A549 (cell line): ENCODE results near the gene NCOA1. TPM values are rescaled to one million over a fixed set of nuclear protein-coding genes. Genes with fewer than 3 reads are reported as not detected.
A peak's percentile ranks its signal among the peaks of the same experiment; 100 is the strongest.

Experiments used
- ATAC-seq, 2 experiments: fragments of 200-7000 bp in 1 of 2; fragments of >200 bp in 1 of 2; cut with Nextera tagmentation in 1 of 2; cut with Tn5 transposase in 1 of 2; 3 replicates each; pipeline versions ENCODE4 v1.8.0 to v1.9.1; 2018 to 2020; ENCODE audit warnings: mild to moderate bottlenecking in 1 of 2, moderate library complexity in 1 of 2
- CTCF ChIA-PET: fragments of 300-600 bp; sonication (Branson Sonifier 250); formaldehyde crosslinking; extraction: SDS; loops from one replicate; lab custom pipeline; 2021; ENCODE audit warnings: antibody characterized with exemption, inconsistent platforms; lab: Yijun Ruan, JAX
- POLR2A ChIA-PET: fragments of 350-600 bp; formaldehyde crosslinking; extraction: SDS; loops from one replicate; lab custom pipeline; 2021; ENCODE audit warnings: antibody characterized with exemption, inconsistent platforms; lab: Yijun Ruan, JAX
- DNase-seq, 2 experiments: peaks; one replicate each; pipeline versions ENCODE4 v3.0.0 to v3.0.0-alpha.2; 2011 to 2016; ENCODE audit warnings: low read depth in 1 of 2, low spot score in 1 of 2
- FAIRE-seq: peaks from 2 replicates; lab custom pipeline; 2011; peaks lifted over from hg19 to GRCh38; lab: Jason Lieb, UNC
- H3K27ac ChIP-seq, 2 experiments: fragments of >200 bp; sonication (Bioruptor Twin); formaldehyde crosslinking; 3 replicates each; pipeline ENCODE4 v1.5.1; 2016 to 2017
- H3K4me1 ChIP-seq: fragments of >200 bp; sonication (Bioruptor Twin); formaldehyde crosslinking; 3 replicates; pipeline ENCODE4 v1.6.1; 2016
- H3K4me2 ChIP-seq: fragments of >200 bp; sonication (Bioruptor Twin); formaldehyde crosslinking; 3 replicates; pipeline ENCODE4 v1.6.1; 2016
- H3K4me3 ChIP-seq: fragments of >200 bp; sonication (Bioruptor Twin); formaldehyde crosslinking; 3 replicates; pipeline ENCODE4 v1.5.1; 2016
- H3K9me3 ChIP-seq: fragments of >200 bp; sonication (Bioruptor Twin); formaldehyde crosslinking; 3 replicates; pipeline ENCODE4 v1.6.1; 2016
- CBX2 ChIP-seq: fragments of 200-600 bp; sonication (generic); IDR thresholded peaks from 2 replicates; pipeline ENCODE4 v1.6.1; 2016; ENCODE audit warnings: low read depth, mild to moderate bottlenecking, borderline replicate concordance
- CBX8 ChIP-seq: fragments of 200-600 bp; sonication (generic); IDR thresholded peaks from 2 replicates; pipeline ENCODE4 v1.6.1; 2016
- CHD2 ChIP-seq: fragments of 150-350 bp; IDR thresholded peaks from 2 replicates; pipeline ENCODE4 v1.6.1; 2014; ENCODE audit warnings: low read length; ENCODE audit not compliant: partially characterized antibody
- E2F6 ChIP-seq: IDR thresholded peaks from 2 replicates; pipeline ENCODE4 v1.6.1; 2012; ENCODE audit warnings: low read depth, borderline replicate concordance
- ELK1 ChIP-seq: fragments of 150-350 bp; IDR thresholded peaks from 2 replicates; pipeline ENCODE4 v1.6.1; 2014; ENCODE audit warnings: low read depth, mild to moderate bottlenecking, low read length
- EP300 ChIP-seq, 2 experiments: fragments of >200 bp; sonication (Bioruptor Twin); formaldehyde crosslinking; IDR thresholded peaks; 2 replicates in 1 of 2; 3 replicates in 1 of 2; pipeline ENCODE4 v1.6.1; 2016 to 2017
- FOSB ChIP-seq: fragments of 250-450 bp; sonication (Bioruptor Pico); IDR thresholded peaks from 2 replicates; pipeline ENCODE4 v1.5.0; 2020; ENCODE audit warnings: mild to moderate bottlenecking, moderate library complexity
- FOSL2 ChIP-seq, 2 experiments: fragments of 450-650 bp in 1 of 2; fragments of >200 bp in 1 of 2; sonication (Bioruptor Twin) in 1 of 2; formaldehyde crosslinking; IDR thresholded peaks; 2 replicates each; pipeline versions ENCODE4 v1.5.0 to v1.6.1; 2016 to 2020; ENCODE audit warnings: mild to moderate bottlenecking in 1 of 2, moderate library complexity in 1 of 2
- FOXS1 ChIP-seq: fragments of 250-450 bp; sonication (Bioruptor Pico); IDR thresholded peaks from 2 replicates; pipeline ENCODE4 v1.5.0; 2020; ENCODE audit warnings: mild to moderate bottlenecking, moderate library complexity
- GATA3 ChIP-seq: IDR thresholded peaks from 2 replicates; pipeline ENCODE4 v1.6.1; 2012; ENCODE audit warnings: borderline replicate concordance
- HDAC2 ChIP-seq: fragments of 200-600 bp; sonication (generic); IDR thresholded peaks from 2 replicates; pipeline ENCODE4 v1.6.1; 2016
- HEYL ChIP-seq: fragments of 250-450 bp; sonication (Bioruptor Pico); IDR thresholded peaks from 2 replicates; pipeline ENCODE4 v1.8.0; 2021; ENCODE audit warnings: mild to moderate bottlenecking, moderate library complexity
- HOXB13 ChIP-seq: fragments of 250-450 bp; sonication (Bioruptor Pico); IDR thresholded peaks from 2 replicates; pipeline ENCODE4 v1.5.0; 2020; ENCODE audit warnings: low read depth, mild to moderate bottlenecking, moderate library complexity
- JUN ChIP-seq, 2 experiments: fragments of >200 bp; sonication (Bioruptor Twin); formaldehyde crosslinking; IDR thresholded peaks; 2 replicates in 1 of 2; 3 replicates in 1 of 2; pipeline ENCODE4 v1.6.1; 2016 to 2017
- JUNB ChIP-seq: fragments of >200 bp; sonication (Bioruptor Twin); formaldehyde crosslinking; IDR thresholded peaks from 2 replicates; pipeline ENCODE4 v1.6.1; 2016
- KDM1A ChIP-seq: fragments of 200-600 bp; sonication (generic); IDR thresholded peaks from 2 replicates; pipeline ENCODE4 v1.6.1; 2016; ENCODE audit warnings: low read depth, mild to moderate bottlenecking
- KDM5A ChIP-seq: fragments of 200-600 bp; sonication (generic); IDR thresholded peaks from 2 replicates; pipeline ENCODE4 v1.6.1; 2016; ENCODE audit warnings: antibody characterized with exemption, mild to moderate bottlenecking
- MAFK ChIP-seq: fragments of 450-650 bp; IDR thresholded peaks from 2 replicates; pipeline ENCODE4 v1.6.1; 2014; ENCODE audit not compliant: partially characterized antibody
- MAZ ChIP-seq: fragments of 150-350 bp; IDR thresholded peaks from 2 replicates; pipeline ENCODE4 v1.6.1; 2014; ENCODE audit warnings: antibody characterized with exemption, low read depth, low read length, borderline replicate concordance
- MYC ChIP-seq: IDR thresholded peaks from 2 replicates; pipeline ENCODE4 v1.6.1; 2012; ENCODE audit warnings: mild to moderate bottlenecking, inconsistent platforms, low read length, improper control_type of control experiment, borderline replicate concordance
- NFE2L2 ChIP-seq: fragments of 150-350 bp; conservative IDR thresholded peaks from 2 replicates; pipeline ENCODE4 v1.6.1; 2014; ENCODE audit warnings: low read length
- NPAS2 ChIP-seq: fragments of 250-450 bp; sonication (Bioruptor Pico); IDR thresholded peaks from 2 replicates; pipeline ENCODE4 v1.8.0; 2022; ENCODE audit warnings: mild to moderate bottlenecking, moderate library complexity, borderline replicate concordance
- NR3C1 ChIP-seq: fragments of >200 bp; sonication (Bioruptor Twin); formaldehyde crosslinking; IDR thresholded peaks from 3 replicates; pipeline ENCODE4 v1.6.1; 2017
- RCOR1 ChIP-seq: fragments of 150-350 bp; IDR thresholded peaks from 2 replicates; pipeline ENCODE4 v1.6.1; 2014; ENCODE audit warnings: antibody characterized with exemption, low read length, low read depth
- REST ChIP-seq: fragments of 200-600 bp; sonication (generic); IDR thresholded peaks from 2 replicates; pipeline ENCODE4 v1.6.1; 2016; ENCODE audit warnings: antibody characterized with exemption, mild to moderate bottlenecking, moderate library complexity
- RFX5 ChIP-seq: fragments of 450-650 bp; IDR thresholded peaks from 2 replicates; pipeline ENCODE4 v1.7.1; 2014; ENCODE audit warnings: antibody characterized with exemption, mild to moderate bottlenecking, moderate library complexity
- SMC3 ChIP-seq: fragments of >200 bp; sonication (Bioruptor Twin); formaldehyde crosslinking; IDR thresholded peaks from 3 replicates; pipeline ENCODE4 v1.6.1; 2018; ENCODE audit warnings: inconsistent platforms
- TP53 ChIP-seq: fragments of 250-450 bp; sonication (Bioruptor Pico); IDR thresholded peaks from 2 replicates; pipeline ENCODE4 v1.5.0; 2021; ENCODE audit warnings: mild to moderate bottlenecking, moderate library complexity
- ZSCAN20 ChIP-seq: fragments of 250-450 bp; sonication (Bioruptor Pico); IDR thresholded peaks from 2 replicates; pipeline ENCODE4 v1.8.0; 2022; ENCODE audit warnings: mild to moderate bottlenecking, moderate library complexity
- WGBS: methylation state at CpG from one replicate; pipeline ENCODE4 v1.1.6; 2017; ENCODE audit errors: missing lambda C conversion rate; 5-methylcytosine and 5-hydroxymethylcytosine counted together
- polyA plus RNA-seq, 4 experiments: library from polyadenylated mRNA; depleted of rRNA in 3 of 4; stranded (reverse); fragments of >200 nt; fragmentation: RNase III in 1 of 4; extraction: RNeasy Plus Mini Kit Qiagen cat#74134 plus additional on column Dnase treatment in 1 of 4; gene quantifications; 2 replicates in 3 of 4; 3 replicates in 1 of 4; pipeline ENCODE4 v1.2.3, GENCODE V29; 2011 to 2017

NCOA1 gene
- polyA plus RNA-seq, 2 of the 4 experiments (the other 2 are of a cell fraction) = 7.6 to 29.9 TPM

- POLR2A ChIA-PET = no interaction called here
- TF ChIP-seq KDM5A = no peak
- TF ChIP-seq KDM1A = no peak
- no peak for TF ChIP-seq FOXS1
- no peak for TF ChIP-seq JUNB
- no peak for TF ChIP-seq MYC
- TF ChIP-seq RFX5 = no peak
- TF ChIP-seq ZSCAN20 (CRISPR knock-in tag) = no peak
- TF ChIP-seq EP300 (IDR thresholded peaks at IDR 0.05) = no peak
- FAIRE-seq (peak; percentile 51), DNase-seq (no peak), ATAC-seq (no peak)
- H3K4me1 ChIP-seq = no peaks in the 10 kb centered on the region
- 78% methylated on average over 2 of the region's 2 CpGs for WGBS
- no peak overlapping the region for H3K27ac ChIP-seq
- CTCF ChIA-PET = no interaction called here
- H3K4me2 ChIP-seq = no peak overlapping the region
- H3K9me3 ChIP-seq = no peaks in the 10 kb centered on the region
- no peak overlapping the region for H3K4me3 ChIP-seq
Measured at GRCh38 chr2:24571828-24572442, 80.9 kb downstream of the NCOA1 start.

- H3K27ac ChIP-seq = no peak overlapping the region
- no peaks in the 10 kb centered on the region for H3K4me1 ChIP-seq
- H3K9me3 ChIP-seq = no peaks in the 10 kb centered on the region
- ATAC-seq (no peak), DNase-seq (no peak), FAIRE-seq (no peak)
- H3K4me2 ChIP-seq = no peak overlapping the region
- ChIA-PET CTCF (interaction anchor here (0.6 kb wide), 1 partner anchor 417 kb away, joined by 3 read pairs; no protein-coding TSS in a partner anchor), POLR2A (no interaction called here)
- no peak for TF ChIP-seq ELK1
- no peak for TF ChIP-seq NPAS2
- TF ChIP-seq NFE2L2 = no peak
- no peak for TF ChIP-seq RFX5
- no peak for TF ChIP-seq KDM5A
- TF ChIP-seq JUN (IDR thresholded peaks at IDR 0.05) = no peak
- no peak for TF ChIP-seq FOXS1
- no peak for TF ChIP-seq FOSB (CRISPR knock-in tag)
- no peak for TF ChIP-seq E2F6
- no peak for TF ChIP-seq MAFK
- no peak for TF ChIP-seq HEYL (CRISPR knock-in tag)
- H3K4me3 ChIP-seq = no peak overlapping the region
Measured at GRCh38 chr2:24576146-24576545, 85.1 kb downstream of the NCOA1 start.

- ATAC-seq = no peak
- Histone ChIP-seq H3K4me2 (no peak overlapping the region), H3K9me3 (no peaks in the 10 kb centered on the region), H3K4me1 (no peaks in the 10 kb centered on the region), H3K4me3 (no peak overlapping the region), H3K27ac (no peak overlapping the region)
- ChIA-PET POLR2A (no interaction called here), CTCF (interaction anchor here (0.7 kb wide), 1 partner anchor 9 kb away, joined by 3 read pairs; no protein-coding TSS in a partner anchor)
- WGBS = 85% methylated on average over 1 of the region's 1 CpG
- DNase-seq = no peak
- no peak for FAIRE-seq
- TF ChIP-seq HOXB13 (CRISPR knock-in tag) = no peak
- no peak for TF ChIP-seq HDAC2
- no peak for TF ChIP-seq NR3C1
- no peak for TF ChIP-seq MAZ
- TF ChIP-seq CBX8 = no peak
- no peak for TF ChIP-seq GATA3
Measured at GRCh38 chr2:24576617-24577016, 85.6 kb downstream of the NCOA1 start.

- no peak overlapping the region for H3K4me2 ChIP-seq
- ChIA-PET CTCF (no interaction called here), POLR2A (no interaction called here)
- no peak overlapping the region for H3K4me3 ChIP-seq
- ATAC-seq (no peak), DNase-seq (no peak), FAIRE-seq (no peak)
- WGBS = 81% methylated on average over 2 of the region's 2 CpGs
- no peaks in the 10 kb centered on the region for H3K4me1 ChIP-seq
- no peak overlapping the region for H3K27ac ChIP-seq
- H3K9me3 ChIP-seq = no peaks in the 10 kb centered on the region
- TF ChIP-seq FOSL2 (IDR thresholded peaks at IDR 0.05) (no peak), FOSL2 (CRISPR knock-in tag; IDR thresholded peaks at IDR 0.05) (no peak), MYC (no peak), SMC3 (no peak), TP53 (no peak), CBX2 (no peak), CHD2 (no peak), HOXB13 (CRISPR knock-in tag) (no peak), RCOR1 (no peak), REST (no peak)
Measured at GRCh38 chr2:24577481-24577880, 86.4 kb downstream of the NCOA1 start.
